Sigmoid colon (tissue), 3 donors: ENCODE results near the gene MYOF.

Experiments used
- POLR2A ChIP-seq, 2 donors: fragments of 450-650 bp; IDR thresholded peaks; one replicate each; pipeline ENCODE4 v1.6.1; 2016; ENCODE audit warnings: antibody characterized with exemption in 2 of 2, mild to moderate bottlenecking in 2 of 2, moderate library complexity in 2 of 2
- TF ChIP-seq, protein P1 (sequence below), 4 experiments: fragments of 450-650 bp in 3 of 4; fragments of 200-600 bp in 1 of 4; IDR thresholded peaks; one replicate each; pipeline ENCODE4 v1.5.1; 2016 to 2019; ENCODE audit warnings: antibody characterized with exemption in 4 of 4, mild to moderate bottlenecking in 3 of 4, moderate library complexity in 2 of 4

DNA sequence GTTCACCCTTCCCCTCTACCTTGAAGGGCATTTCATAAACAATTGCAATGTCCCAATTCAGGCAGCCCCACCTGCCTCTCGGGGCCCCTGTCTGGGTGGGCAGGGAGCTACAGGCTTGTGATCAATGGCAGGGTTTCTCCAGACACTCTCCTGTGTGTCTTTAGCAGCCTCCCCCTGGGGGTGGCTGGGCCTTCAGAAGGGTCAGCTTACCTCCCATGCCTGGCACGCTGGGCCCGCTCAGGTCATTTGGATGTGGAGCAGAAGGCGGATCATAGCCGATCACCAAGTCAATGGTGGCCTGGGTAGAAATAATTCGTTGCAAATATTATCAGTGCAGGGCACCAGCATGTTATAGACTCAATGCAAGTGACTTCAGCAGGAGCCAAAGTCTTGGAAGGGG is 56.3 kb downstream of the MYOF start:
- TF ChIP-seq, protein P1, sequence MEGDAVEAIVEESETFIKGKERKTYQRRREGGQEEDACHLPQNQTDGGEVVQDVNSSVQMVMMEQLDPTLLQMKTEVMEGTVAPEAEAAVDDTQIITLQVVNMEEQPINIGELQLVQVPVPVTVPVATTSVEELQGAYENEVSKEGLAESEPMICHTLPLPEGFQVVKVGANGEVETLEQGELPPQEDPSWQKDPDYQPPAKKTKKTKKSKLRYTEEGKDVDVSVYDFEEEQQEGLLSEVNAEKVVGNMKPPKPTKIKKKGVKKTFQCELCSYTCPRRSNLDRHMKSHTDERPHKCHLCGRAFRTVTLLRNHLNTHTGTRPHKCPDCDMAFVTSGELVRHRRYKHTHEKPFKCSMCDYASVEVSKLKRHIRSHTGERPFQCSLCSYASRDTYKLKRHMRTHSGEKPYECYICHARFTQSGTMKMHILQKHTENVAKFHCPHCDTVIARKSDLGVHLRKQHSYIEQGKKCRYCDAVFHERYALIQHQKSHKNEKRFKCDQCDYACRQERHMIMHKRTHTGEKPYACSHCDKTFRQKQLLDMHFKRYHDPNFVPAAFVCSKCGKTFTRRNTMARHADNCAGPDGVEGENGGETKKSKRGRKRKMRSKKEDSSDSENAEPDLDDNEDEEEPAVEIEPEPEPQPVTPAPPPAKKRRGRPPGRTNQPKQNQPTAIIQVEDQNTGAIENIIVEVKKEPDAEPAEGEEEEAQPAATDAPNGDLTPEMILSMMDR (IDR thresholded peaks at IDR 0.05): no peak
- no peak for TF ChIP-seq POLR2A (IDR thresholded peaks at IDR 0.05)
